Progenitor cell of endocrine pancreas (in vitro differentiated cells): ENCODE data around the gene DLX2. TPM values are rescaled to one million over a fixed set of nuclear protein-coding genes. Genes with fewer than 3 reads are reported as not detected.
"Not testable (repeated sequence)": the region's sequence is repeated elsewhere in the genome, so short reads cannot be mapped to it uniquely, and the experiment has no call there.

Experiments
- DNase-seq: peaks from one replicate; pipeline ENCODE4 v3.0.0; 2021; ENCODE audit warnings: low spot score; ENCODE audit not compliant: unreplicated experiment
- H3K27ac Mint-ChIP-seq: 2 replicates; pipeline ENCODE4 v1.8.0; 2021; ENCODE audit warnings: mild to moderate bottlenecking, moderate library complexity, mixed read lengths
- H3K27me3 Mint-ChIP-seq: 2 replicates; pipeline ENCODE4 v1.8.0; 2021; ENCODE audit warnings: mixed read lengths
- H3K36me3 Mint-ChIP-seq: 2 replicates; pipeline ENCODE4 v1.8.0; 2022; ENCODE audit warnings: mixed read lengths; ENCODE audit not compliant: insufficient read depth
- H3K4me1 Mint-ChIP-seq: 2 replicates; pipeline ENCODE4 v1.8.0; 2021; ENCODE audit warnings: low read depth, mixed read lengths
- H3K4me3 Mint-ChIP-seq: 2 replicates; pipeline ENCODE4 v1.8.0; 2021; ENCODE audit warnings: low read depth, mild to moderate bottlenecking, moderate library complexity, mixed read lengths
- H3K9me3 Mint-ChIP-seq: 2 replicates; pipeline ENCODE4 v1.8.0; 2021; ENCODE audit warnings: low read depth, mixed read lengths
- total RNA-seq: library from RNA; stranded (reverse); gene quantifications from 2 replicates; pipeline ENCODE4 v1.2.1, GENCODE V29; 2021
- TF ChIP-seq, protein P1 (sequence below): fragments of 200-600 bp; sonication (generic); IDR thresholded peaks from one replicate; pipeline ENCODE4 v1.5.0; 2021; ENCODE audit warnings: antibody characterized with exemption, mild to moderate bottlenecking; ENCODE audit not compliant: unreplicated experiment

DLX2 gene
- total RNA-seq, 1 donor from 2014 or later = 1.7 TPM

GRCh38 chr2:172128484-172128883 lies 25.8 kb upstream of the DLX2 start:
- TF ChIP-seq, protein P1, sequence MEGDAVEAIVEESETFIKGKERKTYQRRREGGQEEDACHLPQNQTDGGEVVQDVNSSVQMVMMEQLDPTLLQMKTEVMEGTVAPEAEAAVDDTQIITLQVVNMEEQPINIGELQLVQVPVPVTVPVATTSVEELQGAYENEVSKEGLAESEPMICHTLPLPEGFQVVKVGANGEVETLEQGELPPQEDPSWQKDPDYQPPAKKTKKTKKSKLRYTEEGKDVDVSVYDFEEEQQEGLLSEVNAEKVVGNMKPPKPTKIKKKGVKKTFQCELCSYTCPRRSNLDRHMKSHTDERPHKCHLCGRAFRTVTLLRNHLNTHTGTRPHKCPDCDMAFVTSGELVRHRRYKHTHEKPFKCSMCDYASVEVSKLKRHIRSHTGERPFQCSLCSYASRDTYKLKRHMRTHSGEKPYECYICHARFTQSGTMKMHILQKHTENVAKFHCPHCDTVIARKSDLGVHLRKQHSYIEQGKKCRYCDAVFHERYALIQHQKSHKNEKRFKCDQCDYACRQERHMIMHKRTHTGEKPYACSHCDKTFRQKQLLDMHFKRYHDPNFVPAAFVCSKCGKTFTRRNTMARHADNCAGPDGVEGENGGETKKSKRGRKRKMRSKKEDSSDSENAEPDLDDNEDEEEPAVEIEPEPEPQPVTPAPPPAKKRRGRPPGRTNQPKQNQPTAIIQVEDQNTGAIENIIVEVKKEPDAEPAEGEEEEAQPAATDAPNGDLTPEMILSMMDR = no peak
- peaks cover 11% of the 10 kb centered on the region for H3K27me3 Mint-ChIP-seq
- no peaks in the 10 kb centered on the region for H3K36me3 Mint-ChIP-seq
- H3K4me1 Mint-ChIP-seq = no peaks in the 10 kb centered on the region
- no peaks in the 10 kb centered on the region for H3K9me3 Mint-ChIP-seq
- no peak for DNase-seq
- no peak overlapping the region for H3K27ac Mint-ChIP-seq
- no peak overlapping the region for H3K4me3 Mint-ChIP-seq

GRCh38 chr2:172120118-172120517 lies 17.4 kb upstream of the DLX2 start:
- H3K36me3 Mint-ChIP-seq = no peaks in the 10 kb centered on the region
- H3K4me3 Mint-ChIP-seq = no peak overlapping the region
- peaks cover 24% of the 10 kb centered on the region for H3K27me3 Mint-ChIP-seq
- H3K4me1 Mint-ChIP-seq = no peaks in the 10 kb centered on the region
- no peak for DNase-seq
- H3K27ac Mint-ChIP-seq = no peak overlapping the region
- no peaks in the 10 kb centered on the region for H3K9me3 Mint-ChIP-seq
- TF ChIP-seq, protein P1 = no peak

- H3K27ac Mint-ChIP-seq = no peak overlapping the region
- no peaks in the 10 kb centered on the region for H3K4me1 Mint-ChIP-seq
- H3K4me3 Mint-ChIP-seq = no peak overlapping the region
- TF ChIP-seq, protein P1 = no peak
- peaks cover 29% of the 10 kb centered on the region for H3K27me3 Mint-ChIP-seq
- no peaks in the 10 kb centered on the region for H3K36me3 Mint-ChIP-seq
- DNase-seq = no peak
- no peaks in the 10 kb centered on the region for H3K9me3 Mint-ChIP-seq
Observed at GRCh38 chr2:172119089-172119488, 16.4 kb upstream of the DLX2 start.

DNA sequence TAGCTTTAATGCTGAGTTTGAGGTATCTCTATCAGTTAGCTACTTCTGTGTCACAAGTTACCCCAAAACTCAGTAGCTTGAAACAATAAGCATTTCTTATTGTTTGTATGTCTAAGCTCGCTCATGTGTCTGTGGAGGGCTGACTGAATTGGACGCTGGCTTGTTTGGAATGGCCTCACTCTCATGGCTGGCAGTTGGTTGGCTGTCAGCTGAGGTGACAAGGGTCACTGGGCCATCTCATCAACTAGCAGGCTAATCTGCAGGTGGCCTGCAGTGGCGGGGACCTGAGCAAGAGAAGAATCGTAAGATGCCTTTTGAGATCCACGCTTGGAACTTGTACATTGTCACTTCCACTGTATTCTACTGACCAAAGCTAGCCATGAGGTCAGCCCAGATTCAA lies 13.4 kb upstream of the DLX2 start:
- Mint-ChIP-seq H3K27ac (no peak overlapping the region), H3K36me3 (no peaks in the 10 kb centered on the region), H3K9me3 (no peaks in the 10 kb centered on the region), H3K4me1 (no peaks in the 10 kb centered on the region), H3K4me3 (no peak overlapping the region), H3K27me3 (peaks cover 31% of the 10 kb centered on the region)
- TF ChIP-seq, protein P1 = no peak
- no peak for DNase-seq

DNA sequence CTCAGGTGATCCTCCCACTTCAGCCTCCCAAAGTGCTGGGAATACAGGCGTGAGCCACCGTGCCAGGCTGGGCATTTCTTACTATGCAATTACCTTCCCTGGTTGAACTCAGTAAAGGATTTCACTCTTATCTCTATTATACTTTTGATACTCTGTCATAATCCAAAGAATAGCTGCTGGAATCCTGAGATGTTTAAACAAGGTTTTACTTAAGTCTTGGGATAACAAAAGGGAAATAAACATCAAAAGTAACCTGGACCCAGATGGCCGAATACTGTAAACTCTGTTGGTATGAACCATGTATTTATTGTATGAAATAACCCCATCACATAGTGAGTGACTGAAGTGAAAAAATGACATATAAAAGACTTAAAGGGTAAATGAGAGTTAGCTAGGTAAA lies 11.9 kb upstream of the DLX2 start:
- TF ChIP-seq, protein P1 = no peak
- Mint-ChIP-seq H3K4me1 (no peaks in the 10 kb centered on the region), H3K36me3 (no peaks in the 10 kb centered on the region), H3K4me3 (no peak overlapping the region), H3K27me3 (peaks cover 33% of the 10 kb centered on the region), H3K27ac (no peak overlapping the region), H3K9me3 (no peaks in the 10 kb centered on the region)
- DNase-seq = no peak

DNA sequence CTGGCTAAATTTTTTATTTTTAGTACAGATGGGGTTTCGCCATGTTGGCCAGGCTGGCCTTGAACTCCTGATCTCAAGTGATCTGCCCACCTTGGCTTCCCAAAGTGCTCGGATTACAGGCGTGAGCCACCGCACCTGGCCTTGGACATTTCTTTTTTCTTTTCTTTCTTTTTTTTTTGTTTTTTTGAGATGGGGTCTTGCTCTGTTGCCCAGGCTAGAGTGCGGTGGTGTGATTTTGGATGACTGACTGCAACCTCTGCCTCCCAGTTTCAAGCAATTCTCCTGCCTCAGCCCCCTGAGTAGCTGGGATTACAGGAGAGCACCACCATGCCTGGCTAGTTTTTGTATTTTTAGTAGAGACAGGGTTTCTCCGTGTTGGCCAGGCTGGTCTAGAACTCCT lies 11.5 kb upstream of the DLX2 start:
- H3K27ac Mint-ChIP-seq, H3K9me3 Mint-ChIP-seq, DNase-seq, H3K4me3 Mint-ChIP-seq, H3K36me3 Mint-ChIP-seq, H3K4me1 Mint-ChIP-seq: not testable (repeated sequence)
- peaks cover 33% of the 10 kb centered on the region for H3K27me3 Mint-ChIP-seq
